ENCODE measurements around the gene CMTM8.

CMTM8 gene

GRCh38 chr3:32405711-32406323 lies 167.3 kb downstream of the CMTM8 start:
- DNase-seq = no peak

GRCh38 chr3:32406486-32407408 lies 168.3 kb downstream of the CMTM8 start:
- no peak for DNase-seq

- DNase-seq = no peak
These were observed 172.1 kb downstream of the CMTM8 start for GRCh38 chr3:32410367-32411246.

- DNase-seq = no peak
These were observed 173.0 kb downstream of the CMTM8 start for GRCh38 chr3:32411442-32411841.

GRCh38 chr3:32412887-32413286 lies 174.4 kb downstream of the CMTM8 start:
- DNase-seq = no peak

GRCh38 chr3:32413845-32414521 lies 175.5 kb downstream of the CMTM8 start:
- no peak for DNase-seq

GRCh38 chr3:32414522-32415202 lies 176.2 kb downstream of the CMTM8 start:
- no peak for DNase-seq

GRCh38 chr3:32419742-32420125 lies 181.3 kb downstream of the CMTM8 start:
- DNase-seq = no peak
